ENCODE measurements around the gene MBOAT1.

GRCh38 chr6:20211037-20211940, 980 bp downstream of the MBOAT1 start:
- TF ChIP-seq EZH2 (IDR thresholded peaks at IDR 0.05): no peak
- no peak for TF ChIP-seq POLR2AphosphoS5 (IDR thresholded peaks at IDR 0.05; ENCODE audit: borderline replicate concordance, low read depth, low read length)
- no peak for TF ChIP-seq FOXP2 (optimal IDR thresholded peaks at IDR 0.05; ENCODE audit: control extremely low read depth, extremely low read length, insufficient read depth)
